GM12892 (cell line): ENCODE measurements around the gene KRT25. TPM values are rescaled to one million over a fixed set of nuclear protein-coding genes. Genes with fewer than 3 reads are reported as not detected.
A peak's percentile ranks its signal among the peaks of the same experiment; 100 is the strongest.

Source experiments
- DNase-seq: peaks from one replicate; pipeline ENCODE4 v3.0.0; 2011; ENCODE audit not compliant: insufficient read length
- FAIRE-seq: peaks from 2 replicates; lab custom pipeline; 2011; peaks lifted over from hg19 to GRCh38; lab: Jason Lieb, UNC
- POLR2A ChIP-seq: IDR thresholded peaks from 2 replicates; pipeline ENCODE4 v1.6.1; 2011; ENCODE audit warnings: low read depth, low read length, control low read depth
- POLR2AphosphoS5 ChIP-seq: IDR thresholded peaks from 2 replicates; pipeline ENCODE4 v1.6.1; 2011; ENCODE audit warnings: low read depth, low read length, control low read depth
- TAF1 ChIP-seq: IDR thresholded peaks from 2 replicates; pipeline ENCODE4 v1.6.1; 2011; ENCODE audit warnings: low read depth, mild to moderate bottlenecking, control low read depth, low read length, borderline replicate concordance
- polyA plus RNA-seq: library from polyadenylated mRNA; unstranded; fragments of >200 nt; gene quantifications from one replicate; pipeline ENCODE4 v1.2.1, GENCODE V29; 2012; ENCODE audit warnings: missing spikeins, inconsistent platforms; ENCODE audit not compliant: missing spikeins

KRT25 gene
- polyA plus RNA-seq: not detected

- DNase-seq (no peak), FAIRE-seq (no peak)
- TF ChIP-seq POLR2A: no peak
- TF ChIP-seq POLR2AphosphoS5: no peak
- no peak for TF ChIP-seq TAF1
Observed at GRCh38 chr17:40755231-40755630, at the start of gene KRT25. Gene KRT25 (minus strand): TSS chr17:40755331. CDS start chr17:40755271, 60 bp downstream.

GRCh38 chr17:40803617-40804082, 48.5 kb upstream of the KRT25 start:
- no peak for TF ChIP-seq TAF1
- no peak for TF ChIP-seq POLR2AphosphoS5
- TF ChIP-seq POLR2A: no peak
- FAIRE-seq (peak; percentile 91), DNase-seq (peak; percentile 31)

- DNase-seq: no peak
- no peak for TF ChIP-seq POLR2A
- no peak for TF ChIP-seq POLR2AphosphoS5
- no peak for TF ChIP-seq TAF1
- FAIRE-seq: no peak
Observed at GRCh38 chr17:40801157-40801556, 46.0 kb upstream of the KRT25 start.

GRCh38 chr17:40800381-40800780, 45.2 kb upstream of the KRT25 start:
- FAIRE-seq (no peak), DNase-seq (no peak)
- TF ChIP-seq POLR2AphosphoS5: no peak
- TF ChIP-seq TAF1: no peak
- no peak for TF ChIP-seq POLR2A

- TF ChIP-seq POLR2A (no peak), POLR2AphosphoS5 (no peak), TAF1 (no peak)
- no peak for DNase-seq
- FAIRE-seq: no peak
Observed at GRCh38 chr17:40799859-40800258, 44.7 kb upstream of the KRT25 start, which contains the start of gene KRT28. Gene KRT28 (minus strand): TSS chr17:40799959. CDS start chr17:40799893, 66 bp downstream.

- DNase-seq: no peak
- FAIRE-seq: no peak
- TF ChIP-seq POLR2AphosphoS5 (no peak), TAF1 (no peak), POLR2A (no peak)
Observed at GRCh38 chr17:40796846-40797245, 41.7 kb upstream of the KRT25 start.

- FAIRE-seq: no peak
- TF ChIP-seq POLR2A: no peak
- no peak for TF ChIP-seq POLR2AphosphoS5
- TF ChIP-seq TAF1: no peak
- DNase-seq: no peak
Observed at GRCh38 chr17:40795019-40795667, 40.0 kb upstream of the KRT25 start.

GRCh38 chr17:40794466-40794865, 39.3 kb upstream of the KRT25 start:
- no peak for DNase-seq
- TF ChIP-seq POLR2A: no peak
- TF ChIP-seq POLR2AphosphoS5: no peak
- no peak for TF ChIP-seq TAF1
- no peak for FAIRE-seq

- TF ChIP-seq POLR2AphosphoS5: no peak
- TF ChIP-seq TAF1: no peak
- no peak for TF ChIP-seq POLR2A
- DNase-seq (no peak), FAIRE-seq (no peak)
Observed at GRCh38 chr17:40793832-40794231, 38.7 kb upstream of the KRT25 start.

- DNase-seq (no peak), FAIRE-seq (peak; percentile 64)
- no peak for TF ChIP-seq POLR2AphosphoS5
- TF ChIP-seq TAF1: no peak
- TF ChIP-seq POLR2A: no peak
Observed at GRCh38 chr17:40791787-40792436, 36.8 kb upstream of the KRT25 start.

GRCh38 chr17:40791111-40791510, 36.0 kb upstream of the KRT25 start:
- no peak for FAIRE-seq
- DNase-seq: no peak
- no peak for TF ChIP-seq TAF1
- no peak for TF ChIP-seq POLR2A
- no peak for TF ChIP-seq POLR2AphosphoS5

- FAIRE-seq (no peak), DNase-seq (no peak)
- TF ChIP-seq TAF1 (no peak), POLR2AphosphoS5 (no peak)
Observed at GRCh38 chr17:40782450-40782849, 27.3 kb upstream of the KRT25 start, which contains the start of gene KRT27. Gene KRT27 (minus strand): TSS chr17:40782550. CDS start chr17:40782493, 57 bp downstream.
